IMR-90 (cell line): ENCODE results near the gene LRRC1. TPM values are rescaled to one million over a fixed set of nuclear protein-coding genes. Genes with fewer than 3 reads are reported as not detected.

Experiments
- ATAC-seq: fragments of 200-7000 bp; cut with Tn5 transposase; 2 replicates; pipeline ENCODE4 v1.9.1; 2020; ENCODE audit warnings: low read depth, mild to moderate bottlenecking, moderate library complexity
- BruUV-seq: library from RNA; stranded (reverse); fragments of 400-500 nt; replicated peaks from 2 replicates; lab custom pipeline; 2021; lab: Mats Ljungman, UMichigan
- CTCF ChIA-PET: fragments of 300-600 bp; formaldehyde crosslinking; extraction: SDS; loops from one replicate; lab custom pipeline; 2021; ENCODE audit warnings: antibody characterized with exemption; lab: Yijun Ruan, JAX
- POLR2A ChIA-PET: fragments of 300-600 bp; sonication (Branson Sonifier 250); formaldehyde crosslinking; loops from one replicate; lab custom pipeline; 2022; ENCODE audit warnings: antibody characterized with exemption; ENCODE audit not compliant: unreplicated experiment; lab: Charles Lee
- DNase-seq: peaks from one replicate; pipeline ENCODE4 v3.0.0; 2013
- H2AFZ ChIP-seq: replicated peaks from 2 replicates; pipeline ENCODE3; 2013; ENCODE audit warnings: low read length, mild to moderate bottlenecking; ENCODE audit not compliant: poor library complexity
- H2AK5ac ChIP-seq: 2 replicates; pipeline ENCODE4 v1.6.1; 2013; ENCODE audit warnings: low read depth, low read length, inconsistent platforms
- H2AK9ac ChIP-seq: replicated peaks from 2 replicates; pipeline ENCODE3; 2013; ENCODE audit warnings: mild to moderate bottlenecking, low read depth, low read length, moderate library complexity; ENCODE audit not compliant: poor library complexity
- H2BK120ac ChIP-seq: 2 replicates; pipeline ENCODE4 v1.6.1; 2013; ENCODE audit warnings: low read depth, low read length, inconsistent platforms
- H2BK15ac ChIP-seq: 3 replicates; pipeline ENCODE4 v1.6.1; 2013; ENCODE audit warnings: low read depth, low read length, inconsistent platforms
- H2BK20ac ChIP-seq: 2 replicates; pipeline ENCODE4 v1.6.1; 2013; ENCODE audit warnings: low read depth, mild to moderate bottlenecking, inconsistent platforms, low read length, moderate library complexity
- H2BK5ac ChIP-seq: 2 replicates; pipeline ENCODE4 v1.6.1; 2013; ENCODE audit warnings: mild to moderate bottlenecking, low read depth, low read length, inconsistent platforms; ENCODE audit not compliant: poor library complexity, severe bottlenecking
- H3K14ac ChIP-seq: replicated peaks from 2 replicates; pipeline ENCODE4 v1.6.1; 2013; ENCODE audit warnings: low read depth, low read length, inconsistent platforms
- H3K18ac ChIP-seq: 2 replicates; pipeline ENCODE4 v1.6.1; 2013; ENCODE audit warnings: low read depth, low read length, control low read depth
- H3K23ac ChIP-seq: 2 replicates; pipeline ENCODE4 v1.6.1; 2013; ENCODE audit warnings: low read depth, low read length, inconsistent platforms
- H3K27ac ChIP-seq: 2 replicates; pipeline ENCODE4 v1.5.1; 2013; ENCODE audit warnings: mild to moderate bottlenecking, control low read depth, low read length; ENCODE audit not compliant: insufficient read depth
- H3K27me3 ChIP-seq: 2 replicates; pipeline ENCODE4 v1.6.1; 2013; ENCODE audit warnings: low read length; ENCODE audit not compliant: control insufficient read depth, insufficient read depth
- H3K36me3 ChIP-seq: 2 replicates; pipeline ENCODE4 v1.6.1; 2013; ENCODE audit warnings: low read length, mixed read lengths; ENCODE audit not compliant: control insufficient read depth, insufficient read depth
- H3K4ac ChIP-seq: 2 replicates; pipeline ENCODE4 v1.6.1; 2013; ENCODE audit warnings: low read depth, low read length, inconsistent platforms
- H3K4me1 ChIP-seq: 2 replicates; pipeline ENCODE4 v1.6.1; 2013; ENCODE audit warnings: low read length, mixed read lengths; ENCODE audit not compliant: control insufficient read depth, insufficient read depth
- H3K4me2 ChIP-seq: 2 replicates; pipeline ENCODE4 v1.6.1; 2013; ENCODE audit warnings: low read depth, mild to moderate bottlenecking, control low read depth, low read length, moderate library complexity
- H3K4me3 ChIP-seq: 2 replicates; pipeline ENCODE4 v1.5.1; 2013; ENCODE audit warnings: low read depth, mild to moderate bottlenecking, control low read depth, low read length, moderate library complexity; ENCODE audit not compliant: insufficient read depth
- H3K56ac ChIP-seq: 2 replicates; pipeline ENCODE4 v1.6.1; 2013; ENCODE audit warnings: low read length, inconsistent platforms; ENCODE audit not compliant: insufficient read depth; ENCODE audit errors: extremely low read depth
- H3K79me1 ChIP-seq, 2 experiments: 2 replicates each; pipeline ENCODE4 v1.6.1; 2013; ENCODE audit warnings: low read length in 2 of 2, inconsistent platforms in 1 of 2, low read depth in 1 of 2
- H3K9ac ChIP-seq: 2 replicates; pipeline ENCODE4 v1.6.1; 2013; ENCODE audit warnings: low read depth, low read length, control low read depth
- H3K9me1 ChIP-seq: 2 replicates; pipeline ENCODE4 v1.6.1; 2013; ENCODE audit warnings: low read length, inconsistent platforms; ENCODE audit not compliant: insufficient read depth
- H3K9me3 ChIP-seq: 2 replicates; pipeline ENCODE4 v1.6.1; 2013; ENCODE audit warnings: low read length; ENCODE audit not compliant: control insufficient read depth, insufficient read depth
- H4K20me1 ChIP-seq: 2 replicates; pipeline ENCODE4 v1.6.1; 2013; ENCODE audit warnings: low read length, inconsistent platforms; ENCODE audit not compliant: insufficient read depth
- H4K5ac ChIP-seq: 2 replicates; pipeline ENCODE4 v1.6.1; 2013; ENCODE audit warnings: mild to moderate bottlenecking, low read depth, low read length, control low read depth
- H4K8ac ChIP-seq, 2 experiments: 2 replicates each; pipeline ENCODE4 v1.6.1; 2013; ENCODE audit warnings: low read depth in 2 of 2, low read length in 2 of 2, control low read depth in 1 of 2, inconsistent platforms in 1 of 2
- H4K91ac ChIP-seq: 2 replicates; pipeline ENCODE4 v1.6.1; 2013; ENCODE audit warnings: low read depth, low read length, inconsistent platforms; ENCODE audit not compliant: insufficient read depth
- CHD1 ChIP-seq: IDR thresholded peaks from 2 replicates; pipeline ENCODE4 v1.6.1; 2012; ENCODE audit warnings: low read depth, low read length, improper control_type of control experiment
- MAFK ChIP-seq: IDR thresholded peaks from 2 replicates; pipeline ENCODE4 v1.6.1; 2012; ENCODE audit warnings: low read depth, low read length, improper control_type of control experiment
- MXI1 ChIP-seq: IDR thresholded peaks from 2 replicates; pipeline ENCODE4 v1.6.1; 2012; ENCODE audit warnings: low read depth, mild to moderate bottlenecking, low read length, moderate library complexity, borderline replicate concordance
- NFE2L2 ChIP-seq: fragments of 150-350 bp; IDR thresholded peaks from 2 replicates; pipeline ENCODE4 v1.6.1; 2016; ENCODE audit warnings: low read depth, mild to moderate bottlenecking, low read length
- USF2 ChIP-seq: fragments of 150-350 bp; IDR thresholded peaks from 2 replicates; pipeline ENCODE4 v1.6.1; 2017; ENCODE audit warnings: mild to moderate bottlenecking, antibody characterized with exemption, low read length, low read depth
- WGBS, 2 experiments: methylation state at CpG; one replicate each; pipeline versions ENCODE4 v1.1.5 to v1.1.7; 2013; ENCODE audit warnings: missing lambda C conversion rate in 2 of 2; ENCODE audit not compliant: insufficient read length in 1 of 2; ENCODE audit errors: extremely low coverage in 2 of 2; 5-methylcytosine and 5-hydroxymethylcytosine counted together
- dilution Hi-C: fragments of 300-500 bp; cut with HindIII; formaldehyde crosslinking; loops from one replicate; pipeline ENCODE4 v1.14.3; 2018; ENCODE audit warnings: low sequenced_read_pairs; ENCODE audit not compliant: unreplicated experiment
- in situ Hi-C: fragments of 300-500 bp; cut with MboI; formaldehyde crosslinking; loops from 3 replicates; pipeline ENCODE4 v1.14.3; 2019; ENCODE audit warnings: low sequenced_read_pairs, inconsistent platforms, mixed read lengths
- intact Hi-C: fragments of 100-400 bp; cut with micrococcal nuclease; formaldehyde crosslinking; loops from 2 replicates; pipeline ENCODE4 v1.10.0; 2022
- polyA plus RNA-seq, 3 experiments: library from polyadenylated mRNA; depleted of rRNA; stranded (reverse); fragments of >200 nt; gene quantifications; 2 replicates each; pipeline ENCODE4 v1.2.3, GENCODE V29; 2012; ENCODE audit warnings: low replicate concordance in 1 of 3
- total RNA-seq: library from RNA; depleted of rRNA; stranded (reverse); fragments of >200 nt; gene quantifications from 2 replicates; pipeline ENCODE4 v1.2.3, GENCODE V29; 2012

Gene LRRC1
- total and polyA plus RNA-seq, 2 of the 4 experiments (the other 2 are of a cell fraction): 5.1 to 6.1 TPM

- TF ChIP-seq USF2: no peak
Measured at GRCh38 chr6:53795702-53796450, 1.1 kb downstream of the LRRC1 start (continued).

- Histone ChIP-seq H4K5ac (no peak overlapping the region), H3K4me2 (peak overlapping the region; percentile 98), H2AK5ac (peak overlapping the region; percentile 63; the same call in 1 of the 2 replicates), H2BK20ac (0 out of 2 replicates have a peak overlapping the region, but pooled peaks have one; percentile 17), H3K36me3 (no peaks in the 10 kb centered on the region), H3K9me3 (no peaks in the 10 kb centered on the region), H2AFZ (peak overlapping the region; percentile 84), H4K20me1 (peaks cover 5% of the 10 kb centered on the region; the same call in 1 of the 2 replicates), H3K4me1 (peaks cover 10% of the 10 kb centered on the region), H3K56ac (no peak overlapping the region), H3K23ac (peak overlapping the region; percentile 31; the same call in 1 of the 2 replicates), H2BK5ac (no peak overlapping the region), H2BK120ac (peak overlapping the region; percentile 29; the same call in 1 of the 2 replicates), H3K27ac (no peak overlapping the region), H3K14ac (peak overlapping the region; percentile 63), H3K9ac (peak overlapping the region; percentile 59), H3K18ac (peak overlapping the region; percentile 48; the same call in 1 of the 2 replicates), H2AK9ac (peak overlapping the region; percentile 55), H4K91ac (peak overlapping the region; percentile 9; the same call in 1 of the 2 replicates), H2BK15ac (peak overlapping the region; percentile 21; the same call in 1 of the 3 replicates), H3K9me1 (no peaks in the 10 kb centered on the region), H3K4ac (peak overlapping the region; percentile 28), H3K79me1 (peaks cover 25 to 41% of the 10 kb centered on the region in 2 experiments), H4K8ac (0 out of 4 replicates have a peak overlapping the region, but pooled peaks of 1 of the 2 experiments have one; percentile 22), H3K27me3 (no peaks in the 10 kb centered on the region), H3K4me3 (peak overlapping the region; percentile 82)
- ATAC-seq (no peak), DNase-seq (no peak)
- dilution Hi-C loops: no loop called here
- intact Hi-C loops: loop anchor here (10.0 kb wide), 1 partner anchor 128 kb away; no protein-coding TSS in a partner anchor
- TF ChIP-seq NFE2L2 (no peak), MXI1 (no peak), MAFK (no peak), CHD1 (no peak)
- in situ Hi-C loops: loop anchor here (10.0 kb wide), 1 partner anchor 262 kb away; no protein-coding TSS in a partner anchor
- WGBS, 2 experiments: no CpG with 5 or more reads among the region's 3 CpGs
- ChIA-PET POLR2A (no interaction called here), CTCF (interaction anchor here (0.6 to 2.3 kb wide), 4 partner anchors 68 to 160 kb away, joined by 3 to 8 read pairs (median 5); no protein-coding TSS in a partner anchor)
- no TSS peak for BruUV-seq
Measured at GRCh38 chr6:53796451-53796780, 1.6 kb downstream of the LRRC1 start.
